ENCODE measurements around the gene TDP2. TPM values are rescaled to one million over a fixed set of nuclear protein-coding genes. Genes with fewer than 3 reads are reported as not detected.

TDP2 gene
- total RNA-seq, 2 experiments from 2014 or later: 63.9 to 64.6 TPM

- ChIA-PET POLR2A (interaction anchor here (0.6 kb wide), 1 partner anchor 26 kb away, joined by 3 read pairs; the partner anchor contains the start of genes ACOT13 and TDP2), CTCF (interaction anchor here (2.0 kb wide), 2 partner anchors 109 to 111 kb away, joined by 5 to 7 read pairs; no protein-coding TSS in a partner anchor)
- DNase-seq (no peak), ATAC-seq (ENCODE audit: poor library complexity) (no peak)
- Histone ChIP-seq H3K36me3 (ENCODE audit: insufficient read depth, low read length) (no peaks in the 10 kb centered on the region), H3K9me3 (ENCODE audit: control insufficient read depth in 1 of 2, insufficient read depth in 1 of 2, low read length in 2 of 2) (no peaks in the 10 kb centered on the region), H3K4me1 (ENCODE audit: insufficient read depth, low read length) (no peaks in the 10 kb centered on the region), H3K4me3 (ENCODE audit: low read length) (no peak overlapping the region), H3K27me3 (ENCODE audit: control insufficient read depth in 1 of 2, insufficient read depth in 2 of 2, low read length in 2 of 2) (no peaks in the 10 kb centered on the region), H3K27ac (ENCODE audit: low read depth in 1 of 2, low read length in 2 of 2) (no peak overlapping the region)
- intact Hi-C loops (cut with DNase I, micrococcal nuclease): loop anchor here in 1 of 2 experiments (5.0 to 10.0 kb wide), 2 partner anchors 198 to 265 kb away; partner anchors contain the start of gene ALDH5A1
- Mint-ChIP-seq H3K4me1 (ENCODE audit: low read depth) (peaks cover 20% of the 10 kb centered on the region), H3K27me3 (no peaks in the 10 kb centered on the region), H3K27ac (no peak overlapping the region), H3K36me3 (ENCODE audit: low read depth) (peaks cover 2% of the 10 kb centered on the region), H3K9me3 (no peaks in the 10 kb centered on the region), H3K4me3 (no peak overlapping the region)
- no peak for TF ChIP-seq CTCF (IDR thresholded peaks at IDR 0.05)
Observed at GRCh38 chr6:24692415-24692814, 25.7 kb upstream of the TDP2 start.

GRCh38 chr6:24692003-24692402 is 25.3 kb upstream of the TDP2 start:
- ChIA-PET CTCF (interaction anchor here (2.0 kb wide), 2 partner anchors 109 to 111 kb away, joined by 5 to 7 read pairs; no protein-coding TSS in a partner anchor), POLR2A (interaction anchor here (0.8 kb wide), 1 partner anchor 25 kb away, joined by 3 read pairs; the partner anchor contains the start of gene ACOT13)
- Mint-ChIP-seq H3K27ac (no peak overlapping the region), H3K9me3 (no peaks in the 10 kb centered on the region), H3K36me3 (ENCODE audit: low read depth) (peaks cover 5% of the 10 kb centered on the region), H3K4me1 (ENCODE audit: low read depth) (peaks cover 20% of the 10 kb centered on the region), H3K4me3 (no peak overlapping the region), H3K27me3 (no peaks in the 10 kb centered on the region)
- H3K27me3 ChIP-seq (ENCODE audit: control insufficient read depth in 1 of 2, insufficient read depth in 2 of 2, low read length in 2 of 2): no peaks in the 10 kb centered on the region
- no peak overlapping the region for H3K27ac ChIP-seq (ENCODE audit: low read depth in 1 of 2, low read length in 2 of 2)
- H3K4me3 ChIP-seq (ENCODE audit: low read length): no peak overlapping the region
- no peaks in the 10 kb centered on the region for H3K4me1 ChIP-seq (ENCODE audit: insufficient read depth, low read length)
- no peaks in the 10 kb centered on the region for H3K9me3 ChIP-seq (ENCODE audit: control insufficient read depth in 1 of 2, insufficient read depth in 1 of 2, low read length in 2 of 2)
- no peak for ATAC-seq (ENCODE audit: poor library complexity)
- no peak for DNase-seq
- intact Hi-C loops (cut with DNase I, micrococcal nuclease): loop anchor here in 1 of 2 experiments (5.0 to 10.0 kb wide), 2 partner anchors 197 to 265 kb away; partner anchors contain the start of gene ALDH5A1
- H3K36me3 ChIP-seq (ENCODE audit: insufficient read depth, low read length): no peaks in the 10 kb centered on the region
- TF ChIP-seq CTCF (IDR thresholded peaks at IDR 0.05): no peak

- Histone ChIP-seq H3K4me1 (ENCODE audit: insufficient read depth, low read length) (no peaks in the 10 kb centered on the region), H3K4me3 (ENCODE audit: low read length) (no peak overlapping the region), H3K36me3 (ENCODE audit: insufficient read depth, low read length) (no peaks in the 10 kb centered on the region), H3K27ac (ENCODE audit: low read depth in 1 of 2, low read length in 2 of 2) (no peak overlapping the region), H3K9me3 (ENCODE audit: control insufficient read depth in 1 of 2, insufficient read depth in 1 of 2, low read length in 2 of 2) (no peaks in the 10 kb centered on the region), H3K27me3 (ENCODE audit: control insufficient read depth in 1 of 2, insufficient read depth in 2 of 2, low read length in 2 of 2) (no peaks in the 10 kb centered on the region)
- no peak for TF ChIP-seq CTCF (IDR thresholded peaks at IDR 0.05)
- no peaks in the 10 kb centered on the region for H3K9me3 Mint-ChIP-seq
- ATAC-seq (ENCODE audit: poor library complexity) (no peak), DNase-seq (no peak)
- ChIA-PET CTCF (interaction anchor here (2.0 kb wide), 2 partner anchors 108 to 110 kb away, joined by 5 to 7 read pairs; no protein-coding TSS in a partner anchor), POLR2A (interaction anchor here (0.8 kb wide), 1 partner anchor 24 kb away, joined by 3 read pairs; the partner anchor contains the start of gene ACOT13)
- no peak overlapping the region for H3K27ac Mint-ChIP-seq
- H3K4me3 Mint-ChIP-seq: no peak overlapping the region
- no peaks in the 10 kb centered on the region for H3K27me3 Mint-ChIP-seq
- H3K36me3 Mint-ChIP-seq (ENCODE audit: low read depth): peaks cover 8% of the 10 kb centered on the region
- intact Hi-C loops (cut with DNase I, micrococcal nuclease): loop anchor here in 1 of 2 experiments (5.0 to 10.0 kb wide), 2 partner anchors 197 to 264 kb away; partner anchors contain the start of gene ALDH5A1
- H3K4me1 Mint-ChIP-seq (ENCODE audit: low read depth): peaks cover 20% of the 10 kb centered on the region
Observed at GRCh38 chr6:24691550-24691949, 24.9 kb upstream of the TDP2 start.

Data from CD4-positive, alpha-beta T cell (primary cell).